HG02885 (cell line): ENCODE measurements around the gene PHC3.

Experiments
- ATAC-seq: cut with Tn5 transposase; IDR thresholded peaks from one replicate; pipeline ENCODE4 v1.9.1; 2021; ENCODE audit warnings: mild to moderate bottlenecking; ENCODE audit not compliant: unreplicated experiment, poor library complexity

The PHC3 gene

DNA sequence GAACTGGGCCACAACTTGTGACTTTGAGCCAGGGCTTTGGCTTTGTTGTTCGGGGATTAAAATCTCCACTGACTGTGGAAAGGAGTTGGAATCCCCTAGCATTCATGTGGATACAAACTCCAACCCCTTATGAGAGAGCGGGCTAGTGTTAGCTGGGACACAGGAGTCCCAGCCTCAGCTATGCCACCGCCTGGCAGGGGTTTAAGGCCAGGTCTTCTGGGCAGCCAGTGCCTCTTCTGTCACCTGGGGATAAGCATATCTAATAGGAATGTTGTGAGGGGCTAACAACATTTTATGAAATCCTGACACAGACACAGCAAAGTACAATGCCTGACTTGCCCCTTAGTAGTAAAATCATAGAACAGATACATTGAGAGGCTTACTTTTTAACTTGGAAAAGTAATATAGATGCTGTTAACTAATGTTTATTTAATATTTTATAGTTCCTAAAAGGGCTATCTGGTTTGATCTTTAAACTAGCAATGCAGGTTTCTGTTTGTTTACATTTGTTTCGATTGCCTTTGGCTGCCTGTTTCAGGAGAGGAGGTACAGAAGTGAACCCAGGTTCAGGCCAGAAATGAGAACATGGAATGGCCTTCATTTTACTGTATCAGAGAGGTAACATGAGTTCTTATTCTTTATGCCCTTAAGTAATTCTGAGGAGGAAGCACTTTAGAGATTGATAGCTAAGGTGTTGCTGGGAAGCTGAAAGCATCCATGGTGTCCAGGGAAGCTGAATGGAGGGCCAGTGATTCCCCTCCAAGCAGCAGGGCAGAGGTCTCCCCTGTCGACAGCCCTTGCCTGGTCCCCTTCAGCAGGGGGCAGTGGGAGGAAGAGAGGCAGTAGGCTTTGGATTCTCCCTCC lies 135.0 kb downstream of the PHC3 start:
- ATAC-seq: no peak

- ATAC-seq: peak; percentile 77
Observed at GRCh38 chr3:170044795-170045244, 136.7 kb downstream of the PHC3 start.

GRCh38 chr3:170044271-170044670 lies 137.3 kb downstream of the PHC3 start:
- ATAC-seq: no peak

DNA sequence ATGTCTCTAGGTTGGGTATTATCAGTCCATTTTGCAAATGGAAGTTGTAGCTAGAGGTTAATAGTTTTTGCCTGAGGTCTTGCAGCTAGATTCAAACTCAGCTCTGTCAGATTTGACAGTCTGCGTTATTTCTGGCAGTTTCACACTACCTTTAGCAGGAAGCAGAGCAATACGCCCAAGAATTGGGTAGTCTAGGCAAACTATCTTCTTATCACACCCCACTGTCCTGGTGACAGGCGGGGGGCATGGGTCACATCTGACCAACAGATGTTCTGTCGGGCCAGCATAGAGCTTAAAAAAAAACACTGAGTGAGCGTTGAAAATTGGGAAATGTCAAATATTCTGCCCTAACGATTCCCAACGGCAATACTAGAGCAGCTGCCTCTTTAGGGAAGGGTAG lies 138.0 kb downstream of the PHC3 start:
- no peak for ATAC-seq

- ATAC-seq: no peak
Observed at GRCh38 chr3:170040418-170040817, 141.1 kb downstream of the PHC3 start.

GRCh38 chr3:170038434-170039110 lies 143.0 kb downstream of the PHC3 start:
- ATAC-seq: peak; percentile 20
